HG03575 (cell line): ENCODE results near the gene COL5A3.
"Not testable (repeated sequence)": the region's sequence is repeated elsewhere in the genome, so short reads cannot be mapped to it uniquely, and the experiment has no call there.

Experiments
- ATAC-seq: cut with Tn5 transposase; IDR thresholded peaks from one replicate; pipeline ENCODE4 v1.9.1; 2021; ENCODE audit not compliant: unreplicated experiment, insufficient number of reproducible peaks, low FRiP score; ENCODE audit errors: extremely low read depth

COL5A3 gene

GRCh38 chr19:9946528-9947125, 63.7 kb downstream of the COL5A3 start:
- ATAC-seq: not testable (repeated sequence)

- ATAC-seq: no peak
Measured at GRCh38 chr19:9945319-9945966, 64.9 kb downstream of the COL5A3 start.

GRCh38 chr19:9943744-9944143, 66.6 kb downstream of the COL5A3 start:
- ATAC-seq: no peak

- no peak for ATAC-seq
Measured at GRCh38 chr19:9941671-9942070, 68.6 kb downstream of the COL5A3 start.

GRCh38 chr19:9941231-9941630, 69.1 kb downstream of the COL5A3 start:
- ATAC-seq: no peak

- no peak for ATAC-seq
Measured at GRCh38 chr19:9940778-9941177, 69.5 kb downstream of the COL5A3 start.

GRCh38 chr19:9939301-9939913, 70.9 kb downstream of the COL5A3 start:
- no peak for ATAC-seq

GRCh38 chr19:9937001-9937411, 73.3 kb downstream of the COL5A3 start:
- ATAC-seq: no peak

- no peak for ATAC-seq
Measured at GRCh38 chr19:9936326-9937000, 73.8 kb downstream of the COL5A3 start, which contains the start of gene OLFM2. Gene OLFM2 (minus strand): TSS chr19:9936515. CDS start chr19:9936366, 149 bp downstream.

- ATAC-seq: no peak
Measured at GRCh38 chr19:9935506-9936325, 74.6 kb downstream of the COL5A3 start.

GRCh38 chr19:9934132-9934950, 76.0 kb downstream of the COL5A3 start:
- ATAC-seq: no peak

- ATAC-seq: no peak
Measured at GRCh38 chr19:9932835-9933234, 77.5 kb downstream of the COL5A3 start.

- no peak for ATAC-seq
Measured at GRCh38 chr19:9931629-9932028, 78.7 kb downstream of the COL5A3 start.

- ATAC-seq: no peak
Measured at GRCh38 chr19:9923440-9923839, 86.9 kb downstream of the COL5A3 start.

- not testable (repeated sequence) for ATAC-seq
Measured at GRCh38 chr19:9922782-9923379, 87.4 kb downstream of the COL5A3 start.

- no peak for ATAC-seq
Measured at GRCh38 chr19:9917321-9917720, 93.0 kb downstream of the COL5A3 start.

GRCh38 chr19:9916719-9917118, 93.6 kb downstream of the COL5A3 start:
- ATAC-seq: no peak
